22Rv1 (cell line): Measurements from ENCODE around the gene FASTK.

Experiments
- H3K27ac ChIP-seq: fragments of 450-650 bp; 2 replicates; pipeline ENCODE4 v1.5.1; 2017
- CTCF ChIP-seq: fragments of 450-650 bp; IDR thresholded peaks from 2 replicates; pipeline ENCODE4 v1.5.1; 2017; ENCODE audit warnings: mild to moderate bottlenecking
- ZFX ChIP-seq: fragments of 450-650 bp; IDR thresholded peaks from 2 replicates; pipeline ENCODE4 v1.6.1; 2017; ENCODE audit warnings: antibody characterized with exemption, borderline replicate concordance

The FASTK gene

GRCh38 chr7:151056666-151057505 lies 23.7 kb downstream of the FASTK start:
- H3K27ac ChIP-seq = peak overlapping the region; percentile 96
- no peak for TF ChIP-seq CTCF
- no peak for TF ChIP-seq ZFX

- no peak overlapping the region for H3K27ac ChIP-seq
- TF ChIP-seq ZFX (no peak), CTCF (no peak)
These were observed 24.3 kb downstream of the FASTK start for GRCh38 chr7:151056283-151056665.

GRCh38 chr7:151053751-151054150 lies 26.9 kb downstream of the FASTK start:
- TF ChIP-seq ZFX = no peak
- no peak for TF ChIP-seq CTCF
- no peak overlapping the region for H3K27ac ChIP-seq

GRCh38 chr7:151053096-151053495 lies 27.5 kb downstream of the FASTK start:
- TF ChIP-seq ZFX = no peak
- no peak for TF ChIP-seq CTCF
- H3K27ac ChIP-seq = no peak overlapping the region

GRCh38 chr7:151051108-151051507 lies 29.5 kb downstream of the FASTK start:
- TF ChIP-seq CTCF (no peak), ZFX (no peak)
- H3K27ac ChIP-seq = no peak overlapping the region

- H3K27ac ChIP-seq = no peak overlapping the region
- no peak for TF ChIP-seq CTCF
- no peak for TF ChIP-seq ZFX
These were observed 31.6 kb downstream of the FASTK start for GRCh38 chr7:151048911-151049463.

- TF ChIP-seq CTCF = no peak
- TF ChIP-seq ZFX = no peak
- H3K27ac ChIP-seq = peak within 1 kb of the TSS; percentile 33; the same call in 1 of the 2 replicates
These were observed 32.4 kb downstream of the FASTK start, which contains the start of gene ASIC3 for GRCh38 chr7:151047976-151048815. ASIC3 (plus strand) TSS chr7:151048531; CDS start chr7:151048886, 355 bp downstream.
